ENCODE results near the gene AOPEP. TPM values are rescaled to one million over a fixed set of nuclear protein-coding genes. Genes with fewer than 3 reads are reported as not detected.

The AOPEP gene
- total RNA-seq, 4 donors from 2014 or later: 126 to 216 (median 136) TPM

DNA sequence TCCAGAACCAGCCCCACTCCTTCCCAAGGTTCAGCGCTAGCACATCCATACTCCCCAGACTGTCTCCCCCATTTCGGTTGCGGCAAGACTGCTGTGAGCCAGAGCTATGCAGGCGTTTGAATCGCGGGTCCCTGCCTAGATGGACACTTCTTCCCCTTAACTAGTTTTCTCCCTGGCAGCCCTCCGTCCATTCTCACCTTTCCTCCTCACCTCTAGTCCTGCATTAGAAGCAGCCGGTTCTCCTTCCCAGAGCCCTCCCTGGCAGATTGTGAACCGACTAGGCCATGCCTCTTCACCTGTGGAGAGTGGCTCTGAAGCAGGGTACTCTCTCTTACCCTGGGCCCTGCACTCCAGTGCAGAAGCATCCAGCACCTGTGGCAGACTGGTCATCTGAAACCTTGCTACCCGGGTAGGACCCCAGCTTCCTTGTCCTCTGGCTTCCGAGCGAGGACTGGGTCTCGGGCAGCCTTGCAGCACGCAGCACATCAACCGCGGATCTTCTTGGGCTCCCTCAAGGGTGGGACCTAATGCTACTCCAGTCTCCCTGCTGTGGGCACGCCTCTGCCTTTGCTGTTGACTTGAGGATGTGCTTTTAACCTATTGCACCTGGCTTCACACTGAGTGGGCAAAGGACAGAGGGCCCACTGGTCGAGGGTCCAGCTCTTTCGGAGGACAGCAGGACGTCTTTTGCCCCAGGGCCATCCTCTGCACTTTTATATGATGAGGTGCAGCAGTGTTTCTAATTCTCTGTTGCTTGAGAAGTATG is 183.6 kb downstream of the AOPEP start:
- intact Hi-C loops (cut with DNase I): no loop called here

DNA sequence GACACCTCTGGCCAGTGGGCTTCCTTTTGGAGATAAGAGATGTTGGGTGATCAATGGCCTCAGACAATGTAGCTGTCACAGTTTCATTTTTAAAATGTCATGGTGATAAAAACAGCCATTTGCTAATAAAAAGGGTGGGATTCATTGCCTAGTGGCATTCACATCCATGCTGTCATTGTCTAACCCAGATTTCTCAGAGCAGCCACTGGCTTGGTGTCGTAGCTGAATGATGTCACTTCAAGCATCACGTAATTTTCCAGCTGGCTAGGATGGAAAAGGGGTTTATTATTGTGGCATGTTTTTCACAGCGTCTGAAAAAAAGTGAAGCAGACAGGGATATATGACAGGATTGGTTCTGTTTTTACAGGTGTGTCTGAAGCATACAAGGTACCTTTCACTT is 184.7 kb downstream of the AOPEP start:
- peaks cover 0 to 22% of the 10 kb centered on the region in 2 donors for H3K4me1 ChIP-seq
- TF ChIP-seq, protein P1, sequence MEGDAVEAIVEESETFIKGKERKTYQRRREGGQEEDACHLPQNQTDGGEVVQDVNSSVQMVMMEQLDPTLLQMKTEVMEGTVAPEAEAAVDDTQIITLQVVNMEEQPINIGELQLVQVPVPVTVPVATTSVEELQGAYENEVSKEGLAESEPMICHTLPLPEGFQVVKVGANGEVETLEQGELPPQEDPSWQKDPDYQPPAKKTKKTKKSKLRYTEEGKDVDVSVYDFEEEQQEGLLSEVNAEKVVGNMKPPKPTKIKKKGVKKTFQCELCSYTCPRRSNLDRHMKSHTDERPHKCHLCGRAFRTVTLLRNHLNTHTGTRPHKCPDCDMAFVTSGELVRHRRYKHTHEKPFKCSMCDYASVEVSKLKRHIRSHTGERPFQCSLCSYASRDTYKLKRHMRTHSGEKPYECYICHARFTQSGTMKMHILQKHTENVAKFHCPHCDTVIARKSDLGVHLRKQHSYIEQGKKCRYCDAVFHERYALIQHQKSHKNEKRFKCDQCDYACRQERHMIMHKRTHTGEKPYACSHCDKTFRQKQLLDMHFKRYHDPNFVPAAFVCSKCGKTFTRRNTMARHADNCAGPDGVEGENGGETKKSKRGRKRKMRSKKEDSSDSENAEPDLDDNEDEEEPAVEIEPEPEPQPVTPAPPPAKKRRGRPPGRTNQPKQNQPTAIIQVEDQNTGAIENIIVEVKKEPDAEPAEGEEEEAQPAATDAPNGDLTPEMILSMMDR (IDR thresholded peaks at IDR 0.05): no peak
- TF ChIP-seq POLR2A (IDR thresholded peaks at IDR 0.05): no peak
- no peaks in the 10 kb centered on the region for H3K36me3 ChIP-seq
- no peak overlapping the region for H3K27ac ChIP-seq
- DNase-seq: no peak
- no peaks in the 10 kb centered on the region for H3K9me3 ChIP-seq
- no peaks in the 10 kb centered on the region for H3K27me3 ChIP-seq
- H3K4me3 ChIP-seq (replicated peaks in 1 of 3): no peak overlapping the region
- 92% methylated on average over 3 of the region's 3 CpGs for WGBS, 2 donors
- intact Hi-C loops (cut with DNase I): no loop called here

More for the DNA sequence above, 183.6 kb downstream of the AOPEP start:
- no peak for TF ChIP-seq POLR2A (IDR thresholded peaks at IDR 0.05)
- TF ChIP-seq, protein P1 (IDR thresholded peaks at IDR 0.05): no peak
- WGBS, 2 donors: 81 to 91% methylated on average over 17 to 20 of the region's 20 CpGs
- Histone ChIP-seq H3K36me3 (no peaks in the 10 kb centered on the region), H3K9me3 (no peaks in the 10 kb centered on the region), H3K27ac (no peak overlapping the region), H3K4me1 (peaks cover 0 to 22% of the 10 kb centered on the region in 2 donors), H3K27me3 (no peaks in the 10 kb centered on the region), H3K4me3 (replicated peaks in 1 of 3) (no peak overlapping the region)
- no peak for DNase-seq

DNA sequence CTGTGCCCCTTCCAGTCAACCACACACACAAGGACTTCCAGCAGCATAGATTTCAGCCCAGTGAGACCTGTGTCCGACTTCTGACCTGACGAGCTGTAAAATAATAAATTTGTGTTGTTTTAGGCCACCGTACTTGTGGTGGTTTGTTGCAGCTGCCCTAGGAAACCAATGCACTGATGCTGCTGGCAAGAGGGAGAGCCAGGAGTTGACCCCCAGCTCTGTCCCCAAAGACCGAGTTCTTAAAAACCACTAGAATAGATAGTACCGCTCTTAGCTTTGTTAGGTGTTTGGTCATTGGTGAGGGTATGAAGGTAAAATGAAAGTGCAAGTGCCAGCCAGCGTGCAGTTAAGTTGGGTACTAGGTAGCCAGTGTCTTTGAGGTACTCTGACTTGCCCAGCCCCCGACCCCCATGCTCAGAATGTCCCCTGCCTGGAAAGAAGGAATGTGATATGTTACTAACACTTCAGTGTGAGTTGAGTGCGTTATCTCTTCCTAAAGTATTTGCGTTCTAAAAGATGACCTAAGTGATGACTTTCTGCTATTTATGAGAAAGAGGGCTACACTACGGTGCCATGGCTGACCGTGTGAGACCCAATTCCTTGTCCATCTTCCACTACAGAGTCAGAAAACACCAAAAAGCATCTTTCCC is 185.6 kb downstream of the AOPEP start:
- H3K36me3 ChIP-seq: no peaks in the 10 kb centered on the region
- H3K27ac ChIP-seq: no peak overlapping the region
- H3K4me1 ChIP-seq: peaks cover 0 to 19% of the 10 kb centered on the region in 2 donors
- DNase-seq: no peak
- no peak for TF ChIP-seq POLR2A (IDR thresholded peaks at IDR 0.05)
- TF ChIP-seq, protein P1 (IDR thresholded peaks at IDR 0.05): no peak
- 93 to 94% methylated on average over 11 of the region's 11 CpGs for WGBS, 2 donors
- H3K4me3 ChIP-seq (replicated peaks in 1 of 3): no peak overlapping the region
- no peaks in the 10 kb centered on the region for H3K9me3 ChIP-seq
- intact Hi-C loops (cut with DNase I): no loop called here
- no peaks in the 10 kb centered on the region for H3K27me3 ChIP-seq

DNA sequence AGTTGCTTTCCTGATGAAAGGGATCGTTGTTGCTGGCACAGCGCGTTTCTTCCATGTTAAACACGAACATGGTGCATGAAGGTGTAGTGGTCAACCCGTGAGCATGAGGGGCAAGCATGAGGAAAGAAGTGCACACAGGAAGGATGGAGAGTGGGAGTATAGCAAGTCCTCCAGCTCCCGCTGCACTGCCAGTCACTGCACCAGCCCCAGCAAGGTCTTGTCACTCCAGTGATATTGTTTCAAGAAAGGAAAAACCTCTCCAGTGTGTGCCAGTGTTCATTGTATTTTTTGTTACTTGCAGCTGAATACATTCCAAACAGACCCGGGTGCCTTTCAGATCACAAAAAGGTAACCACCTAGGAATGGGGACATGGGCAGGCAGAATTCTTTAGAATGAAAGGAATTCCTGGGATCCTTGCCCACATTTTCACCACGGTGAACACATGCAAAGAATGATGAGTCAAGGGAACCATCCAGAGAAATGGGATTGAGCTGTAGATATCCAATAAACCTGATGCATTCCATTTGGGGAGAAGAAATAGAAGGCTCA is 186.3 kb downstream of the AOPEP start:
- Histone ChIP-seq H3K4me3 (replicated peaks in 1 of 3) (no peak overlapping the region), H3K36me3 (no peaks in the 10 kb centered on the region), H3K27me3 (no peaks in the 10 kb centered on the region), H3K27ac (no peak overlapping the region), H3K4me1 (peaks cover 0 to 12% of the 10 kb centered on the region in 2 donors), H3K9me3 (no peaks in the 10 kb centered on the region)
- TF ChIP-seq, protein P1 (IDR thresholded peaks at IDR 0.05): no peak
- TF ChIP-seq POLR2A (IDR thresholded peaks at IDR 0.05): no peak
- no peak for DNase-seq
- intact Hi-C loops (cut with DNase I): no loop called here
- WGBS, 2 donors: 79% methylated on average over 8 of the region's 8 CpGs

DNA sequence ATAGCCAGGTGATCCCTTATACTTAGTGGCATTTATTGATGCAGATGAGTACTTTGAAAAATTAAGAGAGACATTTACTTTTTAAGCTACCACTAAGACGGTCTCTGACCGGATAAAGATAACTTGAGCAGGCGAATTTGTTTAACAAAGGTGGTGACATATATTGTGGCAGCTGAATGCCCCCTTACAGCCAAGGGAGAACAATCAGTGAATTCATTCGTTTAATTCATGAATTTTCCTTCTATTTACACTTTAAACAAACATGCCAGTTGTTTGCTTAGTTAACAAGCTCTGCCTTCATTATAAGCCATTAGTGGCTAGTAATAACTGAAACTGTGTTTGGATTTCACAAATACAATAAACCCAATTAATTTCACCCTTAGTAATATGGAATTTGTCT is 187.1 kb downstream of the AOPEP start:
- intact Hi-C loops (cut with DNase I): no loop called here
- WGBS, 2 donors: 93 to 94% methylated on average over 4 of the region's 4 CpGs
- H3K4me3 ChIP-seq (replicated peaks in 1 of 3): no peak overlapping the region
- TF ChIP-seq, protein P1 (IDR thresholded peaks at IDR 0.05): no peak
- TF ChIP-seq POLR2A (IDR thresholded peaks at IDR 0.05): no peak
- peak overlapping the region in 1 of 3 donors; percentile 47 for H3K27ac ChIP-seq
- H3K9me3 ChIP-seq: no peaks in the 10 kb centered on the region
- H3K27me3 ChIP-seq: no peaks in the 10 kb centered on the region
- H3K36me3 ChIP-seq: no peaks in the 10 kb centered on the region
- H3K4me1 ChIP-seq: peaks cover 0 to 8% of the 10 kb centered on the region in 2 donors
- DNase-seq: no peak

All from thyroid gland (tissue), 4 donors.